WTC11 (cell line): ENCODE data around the gene FN3K. TPM values are rescaled to one million over a fixed set of nuclear protein-coding genes. Genes with fewer than 3 reads are reported as not detected.

ENCODE experiments used
- ATAC-seq: fragments of 200-7000 bp; cut with Tn5 transposase; 2 replicates; pipeline ENCODE4 v1.10.0; 2021; ENCODE audit warnings: mild to moderate bottlenecking, moderate library complexity
- CTCF ChIA-PET: fragments of 300-600 bp; sonication (Branson Sonifier 250); formaldehyde crosslinking; loops from one replicate; lab custom pipeline; 2021; ENCODE audit warnings: antibody characterized with exemption; lab: Charles Lee
- POLR2A ChIA-PET: fragments of 350-600 bp; sonication (Branson Sonifier 250); formaldehyde crosslinking; loops from one replicate; lab custom pipeline; 2021; ENCODE audit warnings: antibody characterized with exemption; lab: Charles Lee
- DNase-seq: peaks from one replicate; pipeline ENCODE4 v3.0.0; 2021; ENCODE audit warnings: low spot score
- H3K27ac Mint-ChIP-seq: 2 replicates; pipeline ENCODE4 v1.8.0; 2021; ENCODE audit warnings: mixed read lengths
- H3K27me3 Mint-ChIP-seq: 2 replicates; pipeline ENCODE4 v1.8.0; 2021; ENCODE audit warnings: low read depth, mild to moderate bottlenecking, moderate library complexity, mixed read lengths
- H3K36me3 Mint-ChIP-seq: 2 replicates; pipeline ENCODE4 v1.8.0; 2021; ENCODE audit warnings: mixed read lengths
- H3K4me1 Mint-ChIP-seq: 2 replicates; pipeline ENCODE4 v1.8.0; 2022; ENCODE audit warnings: mixed read lengths
- H3K4me3 Mint-ChIP-seq: 2 replicates; pipeline ENCODE4 v1.8.0; 2021; ENCODE audit warnings: mild to moderate bottlenecking, moderate library complexity, mixed read lengths
- H3K9me3 Mint-ChIP-seq: 2 replicates; pipeline ENCODE4 v1.8.0; 2021; ENCODE audit warnings: mixed read lengths
- CREB1 ChIP-seq: sonication (generic); formaldehyde crosslinking; IDR thresholded peaks from 2 replicates; pipeline ENCODE4 v1.8.0; 2023; ENCODE audit warnings: mild to moderate bottlenecking, missing genetic modification reagents
- ELF4 ChIP-seq: sonication (generic); formaldehyde crosslinking; IDR thresholded peaks from 2 replicates; pipeline ENCODE4 v1.8.1; 2022; ENCODE audit warnings: low read depth, mild to moderate bottlenecking, moderate library complexity, missing genetic modification reagents
- GTF2I ChIP-seq: fragments of 250-450 bp; sonication (Bioruptor Pico); conservative IDR thresholded peaks from 2 replicates; pipeline ENCODE4 v1.4.0; 2021; ENCODE audit warnings: mild to moderate bottlenecking
- JAZF1 ChIP-seq: fragments of 250-450 bp; sonication (Bioruptor Pico); IDR thresholded peaks from 2 replicates; pipeline ENCODE4 v1.9.0; 2021; ENCODE audit warnings: moderate library complexity, mild to moderate bottlenecking, inconsistent platforms
- JUN ChIP-seq: sonication (generic); formaldehyde crosslinking; IDR thresholded peaks from 2 replicates; pipeline ENCODE4 v1.8.0; 2023; ENCODE audit warnings: mild to moderate bottlenecking, missing genetic modification reagents
- NFE2L1 ChIP-seq: sonication (generic); formaldehyde crosslinking; IDR thresholded peaks from 2 replicates; pipeline ENCODE4 v1.8.1; 2023; ENCODE audit warnings: missing genetic modification reagents
- RELA ChIP-seq: sonication (generic); formaldehyde crosslinking; IDR thresholded peaks from 2 replicates; pipeline ENCODE4 v1.8.1; 2022; ENCODE audit warnings: missing genetic modification reagents, mild to moderate bottlenecking, borderline replicate concordance
- SMAD3 ChIP-seq: sonication (generic); formaldehyde crosslinking; IDR thresholded peaks from 2 replicates; pipeline ENCODE4 v1.8.0; 2022; ENCODE audit warnings: missing genetic modification reagents, mild to moderate bottlenecking, borderline replicate concordance
- SOX15 ChIP-seq: fragments of 250-450 bp; sonication (Bioruptor Pico); IDR thresholded peaks from 2 replicates; pipeline ENCODE4 v1.9.0; 2021; ENCODE audit warnings: mild to moderate bottlenecking
- ZNF232 ChIP-seq: sonication (generic); formaldehyde crosslinking; IDR thresholded peaks from 2 replicates; pipeline ENCODE4 v1.8.0; 2022; ENCODE audit warnings: mild to moderate bottlenecking, missing genetic modification reagents
- ZNF317 ChIP-seq: sonication (generic); formaldehyde crosslinking; IDR thresholded peaks from 2 replicates; pipeline ENCODE4 v1.8.1; 2023; ENCODE audit warnings: low read depth, mild to moderate bottlenecking, moderate library complexity, missing genetic modification reagents, borderline replicate concordance
- total RNA-seq: library from RNA; stranded (reverse); gene quantifications from 3 replicates; pipeline ENCODE4 v1.2.3, GENCODE V29; 2021
- TF ChIP-seq, protein P1 (sequence below): sonication (generic); formaldehyde crosslinking; IDR thresholded peaks from 2 replicates; pipeline ENCODE4 v1.8.0; 2023; ENCODE audit warnings: mild to moderate bottlenecking, missing genetic modification reagents
- TF ChIP-seq, protein P2 (sequence below): sonication (generic); formaldehyde crosslinking; IDR thresholded peaks from 2 replicates; pipeline ENCODE4 v1.8.1; 2022; ENCODE audit warnings: mild to moderate bottlenecking, missing genetic modification reagents, moderate library complexity, borderline replicate concordance
- TF ChIP-seq, protein P3 (sequence below): fragments of 250-450 bp; sonication (Bioruptor Pico); IDR thresholded peaks from 2 replicates; pipeline ENCODE4 v1.9.0; 2021; ENCODE audit warnings: mild to moderate bottlenecking, borderline replicate concordance
- TF ChIP-seq, protein P4 (sequence below): sonication (generic); formaldehyde crosslinking; IDR thresholded peaks from 2 replicates; pipeline ENCODE4 v1.8.0; 2022; ENCODE audit warnings: mild to moderate bottlenecking, missing genetic modification reagents
- TF ChIP-seq, protein P5 (sequence below): sonication (generic); formaldehyde crosslinking; IDR thresholded peaks from 2 replicates; pipeline ENCODE4 v1.8.1; 2023; ENCODE audit warnings: mild to moderate bottlenecking, moderate library complexity, missing genetic modification reagents
- TF ChIP-seq, protein P6 (sequence below): sonication (generic); formaldehyde crosslinking; conservative IDR thresholded peaks from 2 replicates; pipeline ENCODE4 v1.8.1; 2022; ENCODE audit warnings: mild to moderate bottlenecking, missing genetic modification reagents
- TF ChIP-seq, protein P7 (sequence below): sonication (generic); formaldehyde crosslinking; IDR thresholded peaks from 2 replicates; pipeline ENCODE4 v1.8.1; 2022; ENCODE audit warnings: low read depth, missing genetic modification reagents, borderline replicate concordance

The FN3K gene
- total RNA-seq, 1 experiment from 2014 or later, result 19.3 TPM

DNA sequence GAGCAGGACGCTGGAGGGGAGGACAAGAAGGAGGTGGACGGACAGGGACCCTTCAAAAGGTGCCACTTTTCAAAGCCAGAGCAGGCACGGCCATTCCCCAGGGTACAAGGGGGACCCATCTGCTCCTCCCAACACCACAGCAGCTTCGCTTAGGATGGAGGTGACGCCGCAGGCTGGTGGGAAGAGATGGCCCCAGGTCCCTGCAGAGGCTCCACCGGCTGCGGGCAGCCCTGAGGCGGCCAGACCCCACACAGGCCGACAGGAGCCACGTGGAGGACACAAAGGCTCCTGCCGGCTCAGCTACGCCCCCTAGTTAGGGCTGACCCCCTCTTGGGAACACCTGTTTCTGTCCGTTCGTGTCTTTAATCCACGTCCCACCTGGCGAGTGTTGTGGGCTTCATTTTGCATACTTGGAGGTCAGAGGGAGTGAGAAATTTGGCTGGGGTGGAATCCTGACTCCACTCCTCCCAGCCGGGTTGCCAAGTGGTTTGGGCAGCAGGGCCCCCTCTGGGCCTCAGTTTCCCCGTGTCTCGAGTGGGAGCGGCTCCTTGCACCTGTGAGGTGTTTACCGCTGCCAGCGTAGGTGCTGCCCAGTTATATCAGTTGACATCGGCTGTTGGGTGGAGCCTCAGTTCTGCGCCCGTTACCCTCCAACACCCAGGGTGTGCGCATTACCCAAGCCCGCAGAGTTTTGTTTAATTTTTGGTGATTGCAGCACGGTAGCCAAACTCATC is 24.7 kb upstream of the FN3K start (continued):
- TF ChIP-seq, protein P1, sequence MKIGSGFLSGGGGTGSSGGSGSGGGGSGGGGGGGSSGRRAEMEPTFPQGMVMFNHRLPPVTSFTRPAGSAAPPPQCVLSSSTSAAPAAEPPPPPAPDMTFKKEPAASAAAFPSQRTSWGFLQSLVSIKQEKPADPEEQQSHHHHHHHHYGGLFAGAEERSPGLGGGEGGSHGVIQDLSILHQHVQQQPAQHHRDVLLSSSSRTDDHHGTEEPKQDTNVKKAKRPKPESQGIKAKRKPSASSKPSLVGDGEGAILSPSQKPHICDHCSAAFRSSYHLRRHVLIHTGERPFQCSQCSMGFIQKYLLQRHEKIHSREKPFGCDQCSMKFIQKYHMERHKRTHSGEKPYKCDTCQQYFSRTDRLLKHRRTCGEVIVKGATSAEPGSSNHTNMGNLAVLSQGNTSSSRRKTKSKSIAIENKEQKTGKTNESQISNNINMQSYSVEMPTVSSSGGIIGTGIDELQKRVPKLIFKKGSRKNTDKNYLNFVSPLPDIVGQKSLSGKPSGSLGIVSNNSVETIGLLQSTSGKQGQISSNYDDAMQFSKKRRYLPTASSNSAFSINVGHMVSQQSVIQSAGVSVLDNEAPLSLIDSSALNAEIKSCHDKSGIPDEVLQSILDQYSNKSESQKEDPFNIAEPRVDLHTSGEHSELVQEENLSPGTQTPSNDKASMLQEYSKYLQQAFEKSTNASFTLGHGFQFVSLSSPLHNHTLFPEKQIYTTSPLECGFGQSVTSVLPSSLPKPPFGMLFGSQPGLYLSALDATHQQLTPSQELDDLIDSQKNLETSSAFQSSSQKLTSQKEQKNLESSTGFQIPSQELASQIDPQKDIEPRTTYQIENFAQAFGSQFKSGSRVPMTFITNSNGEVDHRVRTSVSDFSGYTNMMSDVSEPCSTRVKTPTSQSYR (CRISPR knock-in tag), result no peak

DNA sequence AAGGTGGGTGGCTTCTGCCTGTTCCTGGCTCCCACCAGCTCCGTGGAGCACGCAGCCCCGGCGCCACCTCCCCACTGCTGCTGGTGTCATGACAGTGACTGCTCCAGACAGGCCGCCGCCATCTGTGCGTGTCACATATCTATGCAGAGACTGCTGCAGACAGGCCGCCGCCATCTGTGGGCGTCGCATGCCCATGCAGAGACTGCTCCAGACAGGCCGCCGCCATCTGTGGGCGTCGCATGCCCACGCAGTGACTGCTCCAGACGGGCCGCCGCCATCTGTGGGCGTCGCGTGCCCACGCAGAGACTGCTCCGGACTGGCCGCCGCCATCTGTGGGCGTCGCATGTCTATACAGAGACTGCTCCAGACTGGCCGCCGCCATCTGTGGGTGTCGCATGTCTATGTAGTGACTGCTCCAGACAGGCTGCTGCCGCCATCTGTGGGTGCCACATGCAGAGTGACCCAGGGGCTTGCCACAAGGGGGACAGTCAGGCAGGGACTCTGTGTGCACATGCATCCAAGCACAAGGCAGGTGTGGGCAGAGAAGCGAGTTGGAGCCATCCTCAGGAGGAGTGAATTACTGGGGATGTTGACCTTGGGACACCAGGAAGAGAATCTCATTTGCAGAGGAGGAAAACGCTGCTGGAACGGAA is 22.2 kb upstream of the FN3K start:
- POLR2A ChIA-PET, result no interaction called here
- CTCF ChIA-PET, result interaction anchor here (1.3 to 2.0 kb wide), 2 partner anchors 11 to 49 kb away, joined by 4 to 5 read pairs; no protein-coding TSS in a partner anchor
- ATAC-seq (no peak), DNase-seq (no peak)
- no peak for TF ChIP-seq GTF2I (CRISPR knock-in tag)
- TF ChIP-seq, protein P2, sequence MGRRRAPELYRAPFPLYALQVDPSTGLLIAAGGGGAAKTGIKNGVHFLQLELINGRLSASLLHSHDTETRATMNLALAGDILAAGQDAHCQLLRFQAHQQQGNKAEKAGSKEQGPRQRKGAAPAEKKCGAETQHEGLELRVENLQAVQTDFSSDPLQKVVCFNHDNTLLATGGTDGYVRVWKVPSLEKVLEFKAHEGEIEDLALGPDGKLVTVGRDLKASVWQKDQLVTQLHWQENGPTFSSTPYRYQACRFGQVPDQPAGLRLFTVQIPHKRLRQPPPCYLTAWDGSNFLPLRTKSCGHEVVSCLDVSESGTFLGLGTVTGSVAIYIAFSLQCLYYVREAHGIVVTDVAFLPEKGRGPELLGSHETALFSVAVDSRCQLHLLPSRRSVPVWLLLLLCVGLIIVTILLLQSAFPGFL (CRISPR knock-in tag), result no peak
- no peak for TF ChIP-seq SOX15 (CRISPR knock-in tag)
- TF ChIP-seq NFE2L1 (CRISPR knock-in tag), result no peak
- TF ChIP-seq, protein P3, sequence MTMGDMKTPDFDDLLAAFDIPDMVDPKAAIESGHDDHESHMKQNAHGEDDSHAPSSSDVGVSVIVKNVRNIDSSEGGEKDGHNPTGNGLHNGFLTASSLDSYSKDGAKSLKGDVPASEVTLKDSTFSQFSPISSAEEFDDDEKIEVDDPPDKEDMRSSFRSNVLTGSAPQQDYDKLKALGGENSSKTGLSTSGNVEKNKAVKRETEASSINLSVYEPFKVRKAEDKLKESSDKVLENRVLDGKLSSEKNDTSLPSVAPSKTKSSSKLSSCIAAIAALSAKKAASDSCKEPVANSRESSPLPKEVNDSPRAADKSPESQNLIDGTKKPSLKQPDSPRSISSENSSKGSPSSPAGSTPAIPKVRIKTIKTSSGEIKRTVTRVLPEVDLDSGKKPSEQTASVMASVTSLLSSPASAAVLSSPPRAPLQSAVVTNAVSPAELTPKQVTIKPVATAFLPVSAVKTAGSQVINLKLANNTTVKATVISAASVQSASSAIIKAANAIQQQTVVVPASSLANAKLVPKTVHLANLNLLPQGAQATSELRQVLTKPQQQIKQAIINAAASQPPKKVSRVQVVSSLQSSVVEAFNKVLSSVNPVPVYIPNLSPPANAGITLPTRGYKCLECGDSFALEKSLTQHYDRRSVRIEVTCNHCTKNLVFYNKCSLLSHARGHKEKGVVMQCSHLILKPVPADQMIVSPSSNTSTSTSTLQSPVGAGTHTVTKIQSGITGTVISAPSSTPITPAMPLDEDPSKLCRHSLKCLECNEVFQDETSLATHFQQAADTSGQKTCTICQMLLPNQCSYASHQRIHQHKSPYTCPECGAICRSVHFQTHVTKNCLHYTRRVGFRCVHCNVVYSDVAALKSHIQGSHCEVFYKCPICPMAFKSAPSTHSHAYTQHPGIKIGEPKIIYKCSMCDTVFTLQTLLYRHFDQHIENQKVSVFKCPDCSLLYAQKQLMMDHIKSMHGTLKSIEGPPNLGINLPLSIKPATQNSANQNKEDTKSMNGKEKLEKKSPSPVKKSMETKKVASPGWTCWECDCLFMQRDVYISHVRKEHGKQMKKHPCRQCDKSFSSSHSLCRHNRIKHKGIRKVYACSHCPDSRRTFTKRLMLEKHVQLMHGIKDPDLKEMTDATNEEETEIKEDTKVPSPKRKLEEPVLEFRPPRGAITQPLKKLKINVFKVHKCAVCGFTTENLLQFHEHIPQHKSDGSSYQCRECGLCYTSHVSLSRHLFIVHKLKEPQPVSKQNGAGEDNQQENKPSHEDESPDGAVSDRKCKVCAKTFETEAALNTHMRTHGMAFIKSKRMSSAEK, result no peak
- no peak for TF ChIP-seq SMAD3
- no peak for TF ChIP-seq ZNF317 (CRISPR knock-in tag)
- TF ChIP-seq CREB1, result no peak
- TF ChIP-seq, protein P4, sequence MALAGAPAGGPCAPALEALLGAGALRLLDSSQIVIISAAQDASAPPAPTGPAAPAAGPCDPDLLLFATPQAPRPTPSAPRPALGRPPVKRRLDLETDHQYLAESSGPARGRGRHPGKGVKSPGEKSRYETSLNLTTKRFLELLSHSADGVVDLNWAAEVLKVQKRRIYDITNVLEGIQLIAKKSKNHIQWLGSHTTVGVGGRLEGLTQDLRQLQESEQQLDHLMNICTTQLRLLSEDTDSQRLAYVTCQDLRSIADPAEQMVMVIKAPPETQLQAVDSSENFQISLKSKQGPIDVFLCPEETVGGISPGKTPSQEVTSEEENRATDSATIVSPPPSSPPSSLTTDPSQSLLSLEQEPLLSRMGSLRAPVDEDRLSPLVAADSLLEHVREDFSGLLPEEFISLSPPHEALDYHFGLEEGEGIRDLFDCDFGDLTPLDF, result no peak
- TF ChIP-seq, protein P5, sequence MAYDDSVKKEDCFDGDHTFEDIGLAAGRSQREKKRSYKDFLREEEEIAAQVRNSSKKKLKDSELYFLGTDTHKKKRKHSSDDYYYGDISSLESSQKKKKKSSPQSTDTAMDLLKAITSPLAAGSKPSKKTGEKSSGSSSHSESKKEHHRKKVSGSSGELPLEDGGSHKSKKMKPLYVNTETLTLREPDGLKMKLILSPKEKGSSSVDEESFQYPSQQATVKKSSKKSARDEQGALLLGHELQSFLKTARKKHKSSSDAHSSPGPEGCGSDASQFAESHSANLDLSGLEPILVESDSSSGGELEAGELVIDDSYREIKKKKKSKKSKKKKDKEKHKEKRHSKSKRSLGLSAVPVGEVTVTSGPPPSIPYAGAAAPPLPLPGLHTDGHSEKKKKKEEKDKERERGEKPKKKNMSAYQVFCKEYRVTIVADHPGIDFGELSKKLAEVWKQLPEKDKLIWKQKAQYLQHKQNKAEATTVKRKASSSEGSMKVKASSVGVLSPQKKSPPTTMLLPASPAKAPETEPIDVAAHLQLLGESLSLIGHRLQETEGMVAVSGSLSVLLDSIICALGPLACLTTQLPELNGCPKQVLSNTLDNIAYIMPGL (CRISPR knock-in tag), result no peak
- TF ChIP-seq ZNF232, result no peak
- no peak for TF ChIP-seq RELA
- TF ChIP-seq JUN (CRISPR knock-in tag), result no peak
- no peak for TF ChIP-seq JAZF1
- TF ChIP-seq, protein P6, sequence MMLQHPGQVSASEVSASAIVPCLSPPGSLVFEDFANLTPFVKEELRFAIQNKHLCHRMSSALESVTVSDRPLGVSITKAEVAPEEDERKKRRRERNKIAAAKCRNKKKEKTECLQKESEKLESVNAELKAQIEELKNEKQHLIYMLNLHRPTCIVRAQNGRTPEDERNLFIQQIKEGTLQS (CRISPR knock-in tag), result no peak
- TF ChIP-seq, protein P7, sequence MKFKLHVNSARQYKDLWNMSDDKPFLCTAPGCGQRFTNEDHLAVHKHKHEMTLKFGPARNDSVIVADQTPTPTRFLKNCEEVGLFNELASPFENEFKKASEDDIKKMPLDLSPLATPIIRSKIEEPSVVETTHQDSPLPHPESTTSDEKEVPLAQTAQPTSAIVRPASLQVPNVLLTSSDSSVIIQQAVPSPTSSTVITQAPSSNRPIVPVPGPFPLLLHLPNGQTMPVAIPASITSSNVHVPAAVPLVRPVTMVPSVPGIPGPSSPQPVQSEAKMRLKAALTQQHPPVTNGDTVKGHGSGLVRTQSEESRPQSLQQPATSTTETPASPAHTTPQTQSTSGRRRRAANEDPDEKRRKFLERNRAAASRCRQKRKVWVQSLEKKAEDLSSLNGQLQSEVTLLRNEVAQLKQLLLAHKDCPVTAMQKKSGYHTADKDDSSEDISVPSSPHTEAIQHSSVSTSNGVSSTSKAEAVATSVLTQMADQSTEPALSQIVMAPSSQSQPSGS (CRISPR knock-in tag), result no peak
- TF ChIP-seq ELF4, result no peak
- no peak overlapping the region for H3K27ac Mint-ChIP-seq
- H3K36me3 Mint-ChIP-seq, result no peaks in the 10 kb centered on the region
- peaks cover 13% of the 10 kb centered on the region for H3K4me1 Mint-ChIP-seq
- H3K27me3 Mint-ChIP-seq, result peaks cover 28% of the 10 kb centered on the region
- H3K9me3 Mint-ChIP-seq, result no peaks in the 10 kb centered on the region
- H3K4me3 Mint-ChIP-seq, result no peak overlapping the region
